Gastroesophageal sphincter (tissue), 4 donors: ENCODE measurements around the gene KIF3A. TPM values are rescaled to one million over a fixed set of nuclear protein-coding genes. Genes with fewer than 3 reads are reported as not detected.

Source experiments
- ATAC-seq: fragments of 150-250 bp; one replicate; pipeline ENCODE4 v1.9.1; 2016; ENCODE audit warnings: mild to moderate bottlenecking, moderate library complexity
- H3K27ac ChIP-seq, 4 donors: fragments of 200-600 bp; sonication (generic) in 3 of 4; 1 replicate in 3 of 4; 2 replicates in 1 of 4; pipeline ENCODE4 v1.5.1; 2016 to 2019
- H3K27me3 ChIP-seq: fragments of 200-600 bp; sonication (generic); one replicate; pipeline ENCODE4 v1.5.1; 2019
- H3K36me3 ChIP-seq, 2 donors: fragments of 200-600 bp; sonication (generic); one replicate each; pipeline ENCODE4 v1.5.1; 2019; ENCODE audit warnings: control low read depth in 1 of 2
- H3K4me1 ChIP-seq, 3 donors: fragments of 200-600 bp; sonication (generic); 1 replicate in 2 of 3; 2 replicates in 1 of 3; pipeline ENCODE4 v1.5.1; 2016 to 2019; ENCODE audit warnings: control low read depth in 2 of 3
- H3K4me3 ChIP-seq, 2 donors: fragments of 200-600 bp; sonication (generic); one replicate each; pipeline ENCODE4 v1.5.1; 2019; ENCODE audit warnings: mild to moderate bottlenecking in 1 of 2, moderate library complexity in 1 of 2
- H3K9me3 ChIP-seq, 3 donors: fragments of 200-600 bp; sonication (generic); one replicate each; pipeline ENCODE4 v1.5.1; 2017 to 2019; ENCODE audit warnings: control low read depth in 2 of 3
- CTCF ChIP-seq, 4 experiments: fragments of 200-600 bp in 2 of 4; fragments of 450-650 bp in 2 of 4; sonication (generic) in 1 of 4; IDR thresholded peaks; one replicate each; pipeline ENCODE4 v1.5.1; 2017 to 2019; ENCODE audit warnings: antibody characterized with exemption in 4 of 4, mild to moderate bottlenecking in 2 of 4, moderate library complexity in 2 of 4
- EP300 ChIP-seq: sonication (generic); formaldehyde crosslinking; IDR thresholded peaks from one replicate; pipeline ENCODE4 v1.6.1; 2017; ENCODE audit warnings: antibody characterized with exemption, mild to moderate bottlenecking
- POLR2A ChIP-seq, 2 donors: fragments of 450-650 bp; IDR thresholded peaks; one replicate each; pipeline ENCODE4 v1.6.1; 2017; ENCODE audit warnings: antibody characterized with exemption in 2 of 2, mild to moderate bottlenecking in 2 of 2, moderate library complexity in 1 of 2
- POLR2AphosphoS5 ChIP-seq: sonication (generic); formaldehyde crosslinking; IDR thresholded peaks from one replicate; pipeline ENCODE4 v1.6.1; 2017; ENCODE audit warnings: antibody characterized with exemption
- WGBS, 2 donors: methylation state at CpG; one replicate each; pipeline ENCODE4 v1.1.5; 2018; ENCODE audit warnings: low coverage in 1 of 2; 5-methylcytosine and 5-hydroxymethylcytosine counted together
- total RNA-seq, 4 donors: library from RNA; depleted of rRNA; stranded (reverse); fragments of >200 nt; gene quantifications; one replicate each; pipeline ENCODE4 v1.1.0, GENCODE V29; 2016

KIF3A gene
- total RNA-seq, 4 donors from 2014 or later: 5.9 to 12.5 (median 7.7) TPM

DNA sequence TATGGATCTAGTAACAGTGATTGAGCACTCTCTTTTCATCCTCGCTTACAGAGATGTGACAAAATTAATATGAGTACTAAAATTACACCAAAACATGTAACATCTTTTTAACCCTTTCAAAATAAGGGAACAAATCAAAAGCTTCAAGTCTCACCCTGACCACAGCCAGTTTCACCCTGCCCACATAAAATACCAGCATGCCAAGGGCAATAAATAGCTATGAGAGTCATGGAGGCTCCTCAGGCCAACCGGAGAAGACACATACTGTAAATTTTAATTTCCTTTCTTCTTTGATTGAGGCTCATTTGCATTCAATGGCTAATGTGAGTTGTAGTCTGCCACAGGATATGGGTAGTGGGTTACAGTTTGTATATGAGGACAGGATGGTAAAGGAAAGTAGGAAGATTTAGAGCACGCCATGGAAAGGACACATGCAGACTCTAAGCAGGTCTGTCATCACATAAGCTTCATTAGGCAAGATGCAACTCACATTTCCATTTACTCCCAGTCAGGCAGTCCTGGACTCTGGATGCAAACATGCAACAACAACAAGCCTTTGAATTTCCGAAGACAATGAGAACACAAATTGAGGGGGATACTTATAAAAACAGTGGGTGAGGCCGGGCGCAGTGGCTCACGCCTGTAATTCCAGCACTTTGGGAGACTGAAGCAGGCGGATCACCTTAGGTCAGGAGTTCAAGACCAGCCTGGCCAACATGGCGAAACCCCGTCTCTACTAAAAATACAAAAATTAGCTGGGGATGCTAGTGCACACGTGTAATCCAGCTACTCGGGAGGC lies 52.2 kb downstream of the KIF3A start:
- TF ChIP-seq POLR2A (IDR thresholded peaks at IDR 0.05): no peak
- TF ChIP-seq POLR2AphosphoS5: no peak
- TF ChIP-seq EP300: no peak
- TF ChIP-seq CTCF (IDR thresholded peaks at IDR 0.05): no peak
- Histone ChIP-seq H3K36me3 (peaks cover 0 to 2% of the 10 kb centered on the region in 2 donors), H3K4me3 (no peak overlapping the region), H3K4me1 (no peaks in the 10 kb centered on the region), H3K27ac (no peak overlapping the region), H3K9me3 (no peaks in the 10 kb centered on the region), H3K27me3 (no peaks in the 10 kb centered on the region)
- no peak for ATAC-seq
- WGBS, 2 donors: 90 to 91% methylated on average over 12 of the region's 12 CpGs

DNA sequence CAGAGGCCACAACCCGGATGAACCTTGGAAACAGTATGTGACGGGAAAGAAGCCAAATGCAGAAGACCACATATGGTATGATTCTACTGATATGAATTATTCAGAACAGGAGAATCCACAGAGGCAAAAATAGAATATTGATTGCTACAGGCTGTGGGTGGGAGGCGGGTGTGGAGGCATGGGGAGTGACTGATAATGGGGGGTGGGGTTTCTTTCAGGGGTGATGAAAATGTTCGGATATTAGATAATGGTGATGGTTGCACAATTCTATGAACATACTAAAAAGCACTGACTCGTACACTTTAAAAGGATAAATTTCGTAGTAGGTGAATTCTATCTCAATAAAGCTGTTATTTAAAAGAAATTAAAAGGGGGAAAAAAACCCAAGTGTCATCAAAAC lies 52.9 kb downstream of the KIF3A start:
- Histone ChIP-seq H3K36me3 (no peaks in the 10 kb centered on the region), H3K9me3 (no peaks in the 10 kb centered on the region), H3K4me3 (no peak overlapping the region), H3K27ac (no peak overlapping the region), H3K4me1 (no peaks in the 10 kb centered on the region), H3K27me3 (no peaks in the 10 kb centered on the region)
- no peak for ATAC-seq
- TF ChIP-seq POLR2A (IDR thresholded peaks at IDR 0.05) (no peak), POLR2AphosphoS5 (no peak), CTCF (IDR thresholded peaks at IDR 0.05) (no peak), EP300 (no peak)
- 79 to 86% methylated on average over 6 of the region's 6 CpGs for WGBS, 2 donors

- H3K36me3 ChIP-seq: no peaks in the 10 kb centered on the region
- no peaks in the 10 kb centered on the region for H3K27me3 ChIP-seq
- no peak overlapping the region for H3K4me3 ChIP-seq
- peaks cover 0 to 6% (median 0%) of the 10 kb centered on the region in 3 donors for H3K4me1 ChIP-seq
- no peak overlapping the region for H3K27ac ChIP-seq
- no peak for ATAC-seq
- TF ChIP-seq POLR2AphosphoS5 (no peak), EP300 (no peak)
- WGBS, 2 donors: no CpG with 5 or more reads among the region's 4 CpGs
- H3K9me3 ChIP-seq: no peaks in the 10 kb centered on the region
These were observed 55.4 kb downstream of the KIF3A start for GRCh38 chr5:132681983-132682382.

DNA sequence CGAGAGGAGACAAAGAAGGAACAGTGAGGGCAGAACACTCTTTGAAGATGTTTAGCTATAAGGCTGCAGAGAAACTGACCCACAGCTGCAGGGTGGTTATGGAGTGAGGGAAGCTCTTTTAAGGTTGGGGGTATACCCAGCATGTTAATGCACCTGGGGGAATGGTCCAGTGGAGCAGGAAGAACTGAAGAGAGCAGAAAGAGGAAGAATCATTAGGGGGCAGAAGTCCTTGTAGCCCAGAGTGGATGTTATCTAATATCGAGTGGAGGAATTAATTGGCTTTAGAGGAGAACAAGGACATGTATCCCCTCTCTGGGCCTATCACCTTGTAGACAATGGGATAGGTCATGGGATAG lies 55.9 kb downstream of the KIF3A start:
- WGBS, 2 donors: 92 to 100% methylated on average over 1 to 2 of the region's 2 CpGs
- Histone ChIP-seq H3K4me3 (no peak overlapping the region), H3K9me3 (no peaks in the 10 kb centered on the region), H3K27ac (no peak overlapping the region), H3K36me3 (no peaks in the 10 kb centered on the region), H3K4me1 (peaks cover 0 to 11% (median 0%) of the 10 kb centered on the region in 3 donors), H3K27me3 (no peaks in the 10 kb centered on the region)
- no peak for ATAC-seq
- TF ChIP-seq CTCF (IDR thresholded peaks at IDR 0.05) (no peak), POLR2A (IDR thresholded peaks at IDR 0.05) (no peak), POLR2AphosphoS5 (no peak), EP300 (no peak)

- WGBS, 2 donors: 90 to 93% methylated on average over 7 to 8 of the region's 8 CpGs
- TF ChIP-seq POLR2AphosphoS5: no peak
- no peak for TF ChIP-seq POLR2A (IDR thresholded peaks at IDR 0.05)
- no peak for TF ChIP-seq CTCF (IDR thresholded peaks at IDR 0.05)
- no peak for TF ChIP-seq EP300
- Histone ChIP-seq H3K27ac (no peak overlapping the region), H3K27me3 (no peaks in the 10 kb centered on the region), H3K4me1 (peaks cover 0 to 12% (median 0%) of the 10 kb centered on the region in 3 donors), H3K4me3 (no peak overlapping the region), H3K36me3 (no peaks in the 10 kb centered on the region), H3K9me3 (no peaks in the 10 kb centered on the region)
- ATAC-seq: no peak
These were observed 56.4 kb downstream of the KIF3A start for GRCh38 chr5:132680780-132681475.
